ENCODE data around the gene RXRA.

The RXRA gene

DNA sequence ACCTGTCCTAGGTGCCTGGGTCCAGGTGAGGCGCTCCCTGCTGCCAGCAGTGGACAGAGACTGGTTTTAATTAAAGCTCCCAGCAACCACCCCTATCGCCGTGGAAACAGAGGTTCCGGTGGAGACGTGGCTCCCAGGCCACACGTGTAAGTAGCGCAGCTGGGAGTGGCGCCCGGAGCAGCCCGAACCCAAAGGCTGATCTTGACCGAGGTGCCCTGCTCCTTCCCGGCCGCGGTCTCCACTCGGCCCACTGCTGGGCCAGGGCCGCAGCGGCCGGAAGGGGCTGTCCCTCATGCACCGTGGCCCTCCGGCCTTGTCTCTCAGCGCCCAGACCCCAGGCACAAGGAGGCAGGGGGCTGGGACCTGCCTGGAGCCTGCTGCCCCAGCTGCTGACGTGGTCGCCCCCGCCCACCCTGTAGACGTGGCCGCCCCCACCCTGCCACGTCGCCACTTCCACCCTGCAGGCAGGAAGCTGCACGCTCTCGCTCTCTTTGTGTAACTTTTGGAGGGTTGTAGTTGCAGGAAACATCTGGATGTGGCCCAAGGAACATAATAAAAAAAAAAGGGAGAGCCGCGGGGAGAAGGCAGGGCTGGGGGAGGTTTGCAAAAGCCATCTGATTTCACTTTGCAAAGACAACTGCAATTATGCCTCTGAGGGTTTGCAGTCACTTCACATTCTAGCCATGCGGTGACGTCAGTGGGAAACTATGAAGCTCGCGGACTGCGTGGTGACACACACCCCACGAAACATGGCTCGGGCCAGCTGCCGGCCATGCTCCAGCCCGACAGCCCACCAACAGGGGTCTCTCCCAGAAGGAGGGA is 129.9 kb downstream of the RXRA start:
- DNase-seq = no peak

DNA sequence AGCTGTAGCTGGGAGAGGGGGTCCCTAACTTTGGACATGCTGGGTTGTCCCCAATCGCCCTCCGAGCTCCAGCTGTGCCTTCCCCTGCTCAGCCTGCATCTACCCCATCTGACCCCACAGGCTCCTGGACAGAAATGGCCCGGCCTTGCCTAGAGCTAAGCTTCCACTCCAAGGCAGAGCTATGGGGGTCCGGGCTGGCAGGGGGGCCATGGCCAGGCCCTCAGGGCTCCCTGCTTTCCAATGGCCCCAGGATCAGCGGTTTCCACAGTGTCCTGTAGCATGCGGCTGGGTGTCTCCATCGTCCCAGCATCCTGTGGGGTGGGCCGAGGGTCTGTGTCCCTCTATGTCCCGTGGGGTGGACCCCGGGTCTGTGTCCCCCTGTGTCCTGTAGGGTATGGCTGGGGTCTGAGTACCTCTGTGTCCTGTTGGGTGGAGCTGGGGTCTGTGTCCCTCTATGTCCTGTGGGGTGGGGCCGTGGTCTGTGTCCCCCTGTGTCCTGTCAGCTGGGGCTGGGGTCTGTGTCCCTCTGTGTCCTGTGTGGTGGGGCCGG is 130.6 kb downstream of the RXRA start:
- no peak for DNase-seq

DNA sequence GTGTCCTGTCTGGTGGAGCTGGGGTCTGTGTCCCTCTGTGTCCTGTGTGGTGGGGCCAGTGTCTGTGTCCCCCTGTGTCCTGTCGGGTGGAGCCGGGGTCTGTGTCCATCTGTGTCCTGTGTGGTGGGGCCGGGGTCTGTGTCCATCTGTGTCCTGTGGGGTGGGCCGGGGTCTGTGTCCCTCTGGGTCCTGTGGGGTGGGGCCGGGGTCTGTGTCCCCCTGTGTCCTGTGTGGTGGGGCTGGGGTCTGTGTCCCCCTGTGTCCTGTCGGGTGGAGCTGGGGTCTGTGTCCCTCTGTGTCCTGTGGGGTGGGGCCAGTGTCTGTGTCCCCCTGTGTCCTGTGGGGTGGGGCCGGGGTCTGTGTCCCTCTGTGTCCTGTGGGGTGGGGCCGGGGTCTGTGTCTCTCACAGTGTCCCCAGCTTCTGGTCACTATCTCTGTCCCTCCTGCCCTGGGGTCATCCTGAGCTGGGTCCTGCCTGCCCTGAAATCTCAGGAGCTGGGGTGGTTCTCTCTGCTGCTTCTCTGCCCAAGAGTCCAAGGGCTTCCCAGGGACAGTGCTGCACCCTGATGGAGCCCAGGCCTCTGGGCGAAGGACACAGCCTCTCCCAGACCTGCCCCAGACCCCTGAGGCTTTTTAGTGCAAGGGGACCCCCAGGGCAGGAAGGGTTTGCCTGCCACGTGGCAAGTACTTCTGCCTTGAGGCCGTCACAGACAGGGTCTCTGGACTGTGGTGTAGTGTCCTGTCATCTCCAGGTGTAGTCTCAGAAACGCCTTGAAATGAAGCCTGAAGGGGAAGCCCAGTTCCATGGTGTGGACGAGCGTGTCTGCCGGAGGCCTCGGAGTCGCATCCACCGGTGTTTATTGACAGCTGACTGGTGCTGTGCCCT is 131.3 kb downstream of the RXRA start:
- DNase-seq = no peak

DNA sequence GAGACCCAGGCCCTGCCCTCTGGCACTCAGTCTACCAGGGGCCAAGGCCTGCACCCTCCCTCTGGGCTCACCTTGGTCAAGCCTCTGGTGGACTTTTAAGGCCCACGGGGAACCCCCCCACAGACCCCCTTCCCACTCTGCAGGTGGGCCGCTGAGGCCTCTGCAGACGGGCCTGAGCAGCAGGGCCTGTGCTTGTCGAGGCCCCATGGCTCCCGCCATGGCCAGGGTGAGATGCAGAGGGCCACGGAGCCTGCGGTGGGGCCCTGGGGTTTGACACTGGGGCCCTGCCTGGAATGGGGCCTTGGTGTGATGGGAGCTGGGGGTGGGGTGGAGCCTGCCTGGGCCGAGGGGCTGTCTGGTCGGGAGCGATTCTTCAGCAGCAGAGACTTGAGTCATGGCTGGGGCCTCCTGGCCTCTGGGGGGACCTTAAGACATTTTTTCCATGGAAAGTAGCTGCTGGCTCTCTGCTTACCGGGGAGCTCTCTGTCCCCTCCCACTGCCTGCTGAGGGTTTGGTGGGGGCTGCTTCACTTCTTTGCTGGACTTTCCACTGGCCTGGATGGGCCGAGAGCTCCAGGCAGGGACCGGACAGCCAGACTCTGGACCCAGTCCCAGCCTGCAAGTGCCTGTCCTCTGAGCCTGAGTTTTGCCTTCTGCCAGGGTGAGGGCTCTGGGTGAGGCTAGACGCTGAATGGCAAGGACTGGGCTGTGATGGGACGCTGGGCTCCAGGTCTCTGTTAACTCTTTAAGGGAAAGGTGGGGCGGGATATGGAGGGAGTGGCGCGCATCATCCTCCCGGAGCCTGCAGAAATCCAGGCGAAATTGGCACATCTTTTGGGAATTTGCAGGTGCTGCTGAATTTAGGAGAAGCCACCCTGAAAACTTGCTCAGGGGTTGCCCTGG is 132.2 kb downstream of the RXRA start:
- no peak for DNase-seq

DNA sequence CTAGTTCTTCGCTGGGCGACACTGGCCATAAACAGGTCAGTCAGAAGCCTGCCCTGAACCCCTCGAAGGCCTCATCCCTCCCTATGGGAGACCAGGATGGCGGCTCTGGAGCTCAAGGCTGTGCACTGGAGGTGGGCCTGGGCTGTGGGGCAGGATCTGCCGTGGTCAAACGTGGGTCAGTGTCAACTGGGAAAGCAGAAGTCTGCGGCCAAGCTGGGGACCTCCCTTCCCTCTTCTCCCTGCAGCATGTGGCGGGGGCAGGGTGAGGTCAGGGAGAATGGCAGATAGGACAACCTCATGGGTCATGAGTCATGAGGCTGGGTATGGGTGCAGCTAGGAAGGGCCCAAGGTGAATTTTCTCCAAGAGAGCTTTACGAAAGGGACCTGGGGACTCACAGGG is 132.9 kb downstream of the RXRA start:
- DNase-seq = no peak

DNA sequence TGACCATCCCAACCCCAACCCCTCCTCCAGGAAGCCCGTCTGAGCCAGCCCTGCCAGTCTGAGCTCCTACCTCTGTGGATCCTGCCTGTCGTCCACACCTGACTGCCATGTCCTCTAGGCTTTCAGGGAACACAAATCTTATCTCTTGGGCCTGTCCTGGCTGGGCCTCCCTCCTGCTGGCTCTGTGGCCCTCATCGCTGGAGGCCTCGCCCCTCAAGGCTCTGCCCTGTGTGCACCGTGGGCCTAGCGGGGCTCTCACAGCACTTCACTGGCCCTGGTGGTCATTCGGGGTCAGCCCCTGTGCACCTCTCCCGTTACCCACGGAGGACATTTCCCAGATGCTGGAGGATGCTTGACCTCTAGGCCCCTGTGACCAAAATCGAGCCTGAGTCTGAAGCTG is 133.3 kb downstream of the RXRA start:
- DNase-seq = no peak

DNA sequence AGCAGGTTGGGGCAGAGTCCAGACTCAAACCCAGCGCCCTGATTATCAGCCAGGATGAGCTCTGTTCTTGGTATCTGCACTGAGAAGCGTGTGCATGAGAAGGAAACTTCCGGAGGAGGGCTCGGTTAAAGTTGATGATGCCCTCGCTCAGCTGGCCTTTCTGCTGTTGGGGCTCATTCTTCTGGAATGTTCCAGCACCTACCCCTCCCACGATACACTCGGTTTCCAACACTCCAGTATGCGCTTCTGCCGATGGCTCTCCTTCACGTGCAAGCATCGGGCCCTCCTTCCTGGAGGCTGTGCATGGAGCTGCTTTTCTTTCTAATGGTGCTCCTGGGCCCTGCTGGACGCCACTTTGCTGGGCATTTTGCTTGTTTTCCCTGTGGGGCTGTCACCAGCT is 134.0 kb downstream of the RXRA start:
- no peak for DNase-seq

DNA sequence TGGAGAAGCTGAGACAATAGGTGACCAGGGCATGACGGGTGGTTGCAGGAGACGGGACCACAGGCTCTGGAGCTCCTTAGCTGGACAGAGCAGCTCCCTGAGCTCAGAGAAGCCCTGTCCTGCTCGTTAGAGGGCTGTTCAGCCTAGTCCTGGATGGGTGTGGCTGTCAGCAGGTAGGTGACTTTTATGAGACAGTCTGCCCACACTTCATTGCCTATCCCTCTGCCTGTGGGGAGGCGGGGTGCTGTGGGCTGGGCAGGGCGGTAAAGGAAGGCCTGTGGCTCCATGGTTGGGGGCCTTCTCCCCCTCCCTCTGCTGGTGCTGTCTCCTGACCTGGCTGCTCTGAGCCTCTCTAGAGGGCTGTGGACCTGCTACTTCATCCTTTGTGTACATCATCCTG is 134.6 kb downstream of the RXRA start:
- no peak for DNase-seq

DNA sequence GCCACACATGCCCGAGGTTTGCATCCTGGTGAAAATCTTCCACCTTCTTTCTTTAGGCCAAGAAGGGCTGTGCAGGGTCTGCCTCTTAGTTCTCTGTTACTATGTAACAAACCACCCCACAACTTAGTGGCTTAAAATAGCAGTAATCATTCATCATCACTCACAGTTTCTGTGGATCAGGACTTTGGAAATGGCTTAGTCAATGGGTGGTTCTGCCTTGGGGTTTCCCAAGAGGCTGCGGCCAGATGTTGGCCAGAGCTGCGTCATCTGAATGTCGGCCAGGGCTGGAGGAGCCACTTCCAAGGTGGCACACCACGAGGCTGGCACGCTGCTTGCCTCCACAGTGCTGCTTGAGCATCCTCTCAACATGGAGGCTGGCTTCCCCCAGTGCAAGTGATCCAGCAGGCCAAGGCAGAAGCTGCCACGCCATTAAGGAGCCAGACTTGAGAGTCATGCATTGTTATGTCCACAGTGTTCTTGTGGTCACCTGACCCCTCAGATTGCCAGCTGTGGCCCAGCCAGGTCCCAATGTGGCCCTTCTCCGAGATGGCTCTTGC is 135.2 kb downstream of the RXRA start:
- DNase-seq = no peak

DNA sequence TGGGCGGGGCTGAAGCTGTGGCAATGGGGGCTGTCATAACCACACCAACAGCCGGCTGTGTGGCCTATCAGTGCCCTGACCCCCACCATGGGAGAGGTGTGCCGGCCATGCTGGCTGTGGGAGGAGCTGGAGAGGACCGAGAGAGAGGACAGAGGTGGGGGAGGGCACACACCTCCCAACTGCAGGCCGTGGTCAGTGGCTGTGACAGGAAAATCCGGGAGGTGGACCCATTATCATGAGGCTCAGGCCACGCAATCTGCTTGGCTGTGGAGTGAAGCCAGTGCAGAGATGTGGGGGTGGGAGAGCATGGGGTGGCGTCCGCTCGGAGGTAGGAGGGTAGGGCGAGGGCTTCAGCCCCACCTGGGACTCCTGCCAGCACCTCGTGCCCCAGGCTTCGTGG is 136.1 kb downstream of the RXRA start:
- no peak for DNase-seq

DNA sequence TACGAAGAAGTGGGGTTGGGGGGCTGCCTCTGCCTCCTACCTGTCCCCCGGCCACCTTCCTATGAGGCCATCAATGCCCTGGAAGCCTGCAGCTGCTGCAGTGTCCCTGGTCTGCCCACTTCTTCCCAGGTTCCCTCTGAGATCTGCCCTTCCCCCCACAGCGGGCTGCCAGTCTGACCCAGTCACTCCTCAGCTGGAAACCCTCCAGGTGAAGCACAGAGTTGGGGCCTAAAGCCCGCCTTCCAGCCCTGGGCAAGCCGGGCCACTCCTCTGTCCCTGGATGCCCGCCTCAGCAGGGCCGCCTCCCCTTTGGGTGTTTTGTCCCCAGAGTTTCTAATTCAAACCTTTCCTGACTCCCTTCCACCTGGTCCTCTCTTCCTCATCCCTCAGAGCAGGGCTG is 137.0 kb downstream of the RXRA start:
- no peak for DNase-seq

DNA sequence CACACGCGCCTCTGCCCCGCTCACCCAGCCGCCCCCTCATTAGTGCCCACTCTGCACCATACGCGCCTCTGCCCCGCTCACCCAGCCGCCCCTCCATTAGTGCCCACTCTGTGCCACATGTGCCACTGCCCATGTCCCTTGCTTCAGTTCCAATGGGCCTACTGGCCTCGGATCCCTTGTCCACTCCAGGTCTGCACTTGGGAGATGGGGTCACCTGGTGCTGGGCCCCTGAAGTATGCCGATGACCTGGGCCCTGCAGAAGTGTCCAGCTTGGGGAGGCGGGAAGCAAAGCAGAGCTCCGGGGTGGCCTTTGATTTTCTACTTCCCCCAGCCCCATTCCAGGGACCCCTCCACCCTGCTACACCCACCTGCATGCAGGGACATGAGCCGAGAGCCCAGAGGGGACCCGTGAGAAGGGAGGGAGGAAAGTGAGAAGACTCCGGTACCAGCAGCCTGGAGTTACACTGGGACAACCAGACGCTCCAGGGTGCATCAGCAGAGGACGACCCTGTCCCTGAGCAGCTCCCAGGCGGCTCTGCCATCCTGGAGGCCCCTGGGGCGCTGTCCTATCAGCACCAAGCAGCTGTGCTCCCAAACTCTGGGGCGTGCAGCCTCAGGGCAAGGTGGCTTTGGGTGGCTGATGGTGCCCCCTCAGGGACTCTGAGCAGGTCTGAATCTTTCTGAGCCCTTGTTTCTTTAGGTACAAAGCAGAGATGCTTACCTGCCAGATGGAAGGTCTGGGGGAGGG is 140.8 kb downstream of the RXRA start:
- DNase-seq = no peak

DNA sequence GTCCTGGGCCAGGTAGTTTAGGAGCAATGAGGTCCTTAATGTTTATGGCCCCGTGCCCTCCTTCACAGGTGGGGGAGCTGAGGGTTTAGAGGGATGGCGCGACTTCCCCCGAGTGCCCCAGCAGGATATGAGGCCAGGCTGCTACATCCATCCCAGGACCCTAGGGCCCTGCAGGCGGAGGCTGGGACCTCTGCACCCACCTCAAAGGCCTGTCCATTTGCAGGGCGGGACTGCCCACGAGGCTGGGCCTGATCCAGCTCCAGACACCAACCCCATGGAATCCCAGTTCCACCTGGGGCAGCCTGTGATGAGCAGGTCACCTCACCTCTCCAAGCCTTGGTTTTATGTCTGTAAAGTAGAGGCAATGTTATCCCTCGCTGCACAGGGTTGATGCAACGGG is 142.1 kb downstream of the RXRA start:
- DNase-seq = no peak

DNA sequence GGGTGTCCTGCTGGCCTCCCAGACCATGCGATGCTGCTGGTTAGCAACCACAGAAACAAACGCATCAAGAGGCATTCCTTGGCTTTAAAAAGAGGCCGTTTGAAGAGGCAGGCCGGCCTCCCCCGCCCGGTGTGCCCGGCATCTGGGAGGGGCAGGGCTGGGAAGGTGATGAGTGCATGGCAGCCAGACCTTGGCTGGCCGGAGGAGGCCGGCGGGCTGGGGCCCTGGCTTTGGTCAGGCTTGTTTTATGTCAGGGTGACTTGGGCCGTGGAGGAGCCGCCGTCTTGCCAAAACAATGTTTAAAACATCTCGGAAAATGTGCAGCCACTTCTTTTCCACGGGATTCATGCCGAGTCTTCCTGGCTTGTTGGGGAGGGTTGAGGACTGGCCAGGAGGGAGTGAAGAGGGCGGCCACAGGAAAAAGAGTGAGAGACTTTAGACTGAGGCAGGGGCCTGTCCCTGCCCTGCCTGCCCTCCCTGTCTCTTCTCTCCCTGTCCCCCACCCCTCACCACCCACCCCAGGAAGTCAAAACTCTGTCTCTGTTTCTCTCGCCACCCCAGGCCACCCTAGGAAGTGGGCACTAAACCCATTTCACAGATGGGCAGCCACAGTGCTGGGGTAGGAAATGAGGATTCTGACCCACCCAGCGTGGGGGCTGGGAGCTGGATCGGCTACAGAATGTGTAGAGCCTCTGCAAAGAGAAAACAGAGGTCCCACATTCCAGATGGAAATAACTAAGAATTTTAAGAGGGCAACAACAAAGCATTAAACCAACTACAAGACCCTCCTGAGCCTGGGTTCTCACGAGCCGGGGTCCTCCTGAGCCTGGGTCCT is 143.0 kb downstream of the RXRA start:
- no peak for DNase-seq

DNA sequence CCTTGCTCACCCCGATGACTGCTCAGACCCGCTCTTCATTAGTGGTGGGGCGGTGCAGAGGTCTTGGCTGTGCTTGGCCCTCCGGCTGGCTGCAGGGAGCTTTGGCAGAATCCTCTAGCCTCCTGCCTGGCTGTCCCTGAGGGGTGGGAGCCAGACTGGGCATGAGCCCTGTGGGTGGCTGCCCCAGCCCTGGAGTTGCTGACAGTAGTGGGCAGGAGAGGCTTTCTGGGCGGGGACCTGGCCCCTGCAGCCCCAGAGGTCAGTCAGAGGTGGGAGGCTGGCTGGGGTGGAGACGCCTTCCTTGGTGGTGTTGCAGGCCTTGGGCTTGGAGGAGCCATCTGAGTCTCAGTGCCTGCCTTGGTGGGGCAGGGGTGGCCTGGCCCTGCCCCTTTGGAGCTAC is 146.0 kb downstream of the RXRA start:
- DNase-seq = no peak

DNA sequence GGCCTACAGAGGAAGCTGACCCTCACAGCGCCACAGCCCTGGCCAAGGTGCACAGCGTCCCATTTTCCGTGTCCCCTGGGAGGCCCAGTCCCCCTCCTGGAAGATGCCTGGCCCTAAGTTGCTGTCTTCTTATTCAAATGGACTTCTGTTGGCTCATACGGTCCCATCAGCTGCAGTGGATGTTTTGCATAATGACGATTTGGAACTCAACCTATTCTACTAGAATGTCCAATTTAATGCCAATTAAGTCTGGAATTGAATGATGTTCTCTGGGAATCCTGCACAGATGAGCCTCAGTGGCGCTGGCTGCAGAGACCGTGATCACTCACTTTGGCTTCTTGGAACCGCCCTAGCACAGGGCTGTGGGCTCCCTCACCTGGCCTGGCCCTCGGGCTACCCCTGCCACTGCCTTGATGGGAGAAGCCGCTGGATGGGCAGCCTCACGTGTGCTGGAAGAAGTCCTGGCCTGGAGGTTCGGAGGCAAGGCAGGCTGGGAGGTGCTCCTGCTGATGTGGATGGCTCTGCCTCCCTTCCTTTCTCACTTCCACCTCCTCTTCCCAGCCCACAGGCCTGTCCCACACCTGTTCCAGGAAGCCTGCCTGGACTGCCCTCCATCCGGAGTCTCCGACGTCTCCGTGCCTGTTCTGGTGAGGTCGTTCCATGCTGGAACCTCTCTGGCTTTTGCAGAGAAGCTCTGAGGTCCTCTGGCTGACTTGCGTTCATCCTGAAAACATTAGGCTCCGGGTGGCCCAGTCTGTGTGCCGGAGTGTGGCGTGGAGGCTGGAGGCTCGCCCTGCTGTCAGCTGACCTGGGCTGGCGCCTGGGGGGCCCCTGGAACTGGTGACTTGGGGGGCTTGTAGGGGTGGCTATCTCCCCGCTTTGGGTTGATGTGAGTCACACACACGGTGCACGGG is 147.1 kb downstream of the RXRA start:
- no peak for DNase-seq

DNA sequence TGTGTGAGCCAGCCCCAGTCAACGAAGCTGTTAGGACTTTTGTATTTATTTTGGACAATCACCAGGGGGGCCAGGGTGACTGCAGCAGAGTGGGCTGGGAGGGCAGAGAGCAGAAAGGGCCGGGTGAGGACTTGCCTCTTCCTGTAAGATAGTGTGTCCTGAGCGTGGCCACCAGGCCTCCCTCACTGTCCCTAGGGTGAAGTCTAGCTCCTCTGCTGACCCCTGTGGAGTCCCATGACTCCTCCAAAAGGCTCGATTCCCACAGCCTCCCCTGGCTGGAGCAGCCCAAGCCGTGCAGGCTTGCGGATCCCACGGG is 147.8 kb downstream of the RXRA start:
- DNase-seq = no peak

DNA sequence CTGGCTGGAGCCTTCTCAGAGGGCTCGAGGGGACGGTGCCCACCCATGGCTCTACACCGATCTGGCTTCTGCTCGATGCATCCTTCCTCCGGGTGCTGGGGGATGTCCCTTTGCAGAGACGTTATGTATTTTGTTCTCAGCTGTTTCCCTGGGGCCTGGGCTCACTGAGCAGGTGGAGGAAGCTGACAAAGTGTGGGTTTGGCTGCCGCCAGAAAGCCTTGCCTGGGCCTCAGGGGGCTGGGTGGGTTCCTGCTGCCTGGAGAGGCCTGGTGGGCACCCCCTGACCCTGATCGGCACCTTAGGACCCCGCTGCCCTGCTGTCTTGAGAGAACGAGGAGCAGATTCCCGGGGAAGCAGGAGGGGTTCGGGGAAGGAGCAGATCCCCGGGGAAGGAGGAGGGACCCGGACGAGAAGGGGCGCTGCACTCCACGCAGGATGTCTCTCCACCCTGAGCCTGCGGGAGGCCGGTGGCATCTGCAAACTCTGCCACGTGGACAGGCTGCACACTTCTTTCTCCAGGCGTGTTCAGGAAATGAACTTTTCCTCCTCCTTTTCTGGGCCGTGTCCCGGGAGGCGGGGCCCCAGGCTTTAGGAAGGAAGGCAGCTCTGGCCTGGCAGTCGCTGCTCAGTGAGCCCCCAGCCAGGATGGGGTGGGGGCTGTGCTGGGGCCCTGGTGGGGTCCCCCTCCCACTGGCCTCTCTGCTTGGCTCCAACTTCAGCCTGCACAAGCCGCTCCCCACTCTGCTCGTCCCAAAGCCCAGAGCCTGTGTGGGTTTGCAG is 148.9 kb downstream of the RXRA start:
- DNase-seq = no peak

All from hippocampal formation (tissue), 2 donors.